ENCODE data around the gene RNF207. TPM values are rescaled to one million over a fixed set of nuclear protein-coding genes. Genes with fewer than 3 reads are reported as not detected.

RNF207 gene
- total RNA-seq, 1 donor from 2014 or later = 19.4 TPM

GRCh38 chr1:6258675-6259074 lies 52.8 kb downstream of the RNF207 start:
- TF ChIP-seq POLR2AphosphoS5 (IDR thresholded peaks at IDR 0.05; ENCODE audit: insufficient read depth in 1 of 2, low read depth in 1 of 2) (no peak), POLR2A (IDR thresholded peaks at IDR 0.05) (no peak), CTCF (IDR thresholded peaks at IDR 0.05) (no peak)
- no peak overlapping the region for H3K4me3 ChIP-seq
- H3K36me3 ChIP-seq = peaks cover 0 to 4% of the 10 kb centered on the region in 2 donors
- no peak for DNase-seq (ENCODE audit: extremely low spot score in 2 of 2)
- intact Hi-C loops (cut with DNase I) = no loop called here
- no peak overlapping the region for H3K27ac ChIP-seq
- H3K27me3 ChIP-seq = no peaks in the 10 kb centered on the region
- peaks cover 44% of the 10 kb centered on the region for H3K4me1 ChIP-seq
- no peaks in the 10 kb centered on the region for H3K9me3 ChIP-seq

DNA sequence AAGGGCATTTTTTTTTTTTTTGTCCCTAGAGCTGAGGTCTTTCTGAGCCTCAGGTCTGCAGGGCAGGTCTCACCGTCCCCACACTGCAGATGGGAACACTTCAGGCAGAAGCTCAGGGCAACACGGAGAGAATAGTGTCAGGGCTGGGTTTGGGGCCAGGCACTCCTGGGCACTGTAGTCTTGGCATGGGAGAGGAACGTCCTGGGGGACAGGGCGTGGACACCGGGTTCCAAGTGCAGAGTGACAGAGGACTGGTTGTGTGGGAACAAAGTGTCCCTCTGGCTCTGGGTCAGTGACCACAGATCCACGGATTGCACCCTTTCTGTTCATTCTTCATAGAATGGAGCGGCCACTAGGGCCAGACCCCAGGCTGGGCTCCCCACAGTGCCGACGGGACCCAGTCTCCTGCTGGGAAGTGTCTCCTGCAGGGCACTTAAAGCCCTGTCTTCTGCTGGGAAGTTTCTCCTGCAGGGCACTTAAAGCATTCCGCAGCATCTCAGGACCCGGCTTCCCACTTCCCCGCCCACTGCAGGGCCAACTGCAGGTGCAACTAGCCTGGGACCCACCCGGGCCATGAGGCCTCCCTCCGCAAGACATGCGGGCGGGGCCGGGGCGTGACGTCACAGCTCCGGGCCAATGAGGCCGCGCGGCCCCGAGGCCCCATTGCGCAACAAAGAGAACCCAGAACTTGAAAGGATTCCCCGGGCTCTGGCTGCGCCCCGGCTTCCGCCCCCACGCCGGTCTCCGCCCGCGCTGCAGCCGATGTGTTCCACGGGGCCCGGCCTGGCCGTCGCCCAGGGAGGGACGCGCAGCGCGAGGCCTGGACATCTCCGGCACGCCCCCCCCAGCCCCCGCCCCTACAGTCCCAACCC lies 53.8 kb downstream of the RNF207 start:
- DNase-seq (ENCODE audit: extremely low spot score in 2 of 2) = peak in 1 of 2 donors; percentile 92
- TF ChIP-seq POLR2A (IDR thresholded peaks at IDR 0.05) (peak in 1 of 2 donors; percentile 38), CTCF (IDR thresholded peaks at IDR 0.05) (no peak), POLR2AphosphoS5 (IDR thresholded peaks at IDR 0.05; ENCODE audit: insufficient read depth in 1 of 2, low read depth in 1 of 2) (peak in 1 of 2 donors; percentile 71)
- intact Hi-C loops (cut with DNase I) = no loop called here
- Histone ChIP-seq H3K36me3 (no peaks in the 10 kb centered on the region), H3K4me3 (peak overlapping the region; percentile 57 to 81), H3K9me3 (no peaks in the 10 kb centered on the region), H3K27ac (peak overlapping the region; percentile 75), H3K4me1 (peaks cover 49% of the 10 kb centered on the region), H3K27me3 (no peaks in the 10 kb centered on the region)

- no peaks in the 10 kb centered on the region for H3K9me3 ChIP-seq
- H3K36me3 ChIP-seq = no peaks in the 10 kb centered on the region
- TF ChIP-seq POLR2AphosphoS5 (IDR thresholded peaks at IDR 0.05; ENCODE audit: insufficient read depth in 1 of 2, low read depth in 1 of 2) (no peak), CTCF (IDR thresholded peaks at IDR 0.05) (no peak), POLR2A (IDR thresholded peaks at IDR 0.05) (no peak)
- H3K4me1 ChIP-seq = peaks cover 49% of the 10 kb centered on the region
- H3K4me3 ChIP-seq = peak overlapping the region; percentile 57 to 81
- H3K27me3 ChIP-seq = no peaks in the 10 kb centered on the region
- DNase-seq (ENCODE audit: extremely low spot score in 2 of 2) = no peak
- H3K27ac ChIP-seq = peak overlapping the region; percentile 75
- intact Hi-C loops (cut with DNase I) = no loop called here
Observed at GRCh38 chr1:6260433-6260934, 54.6 kb downstream of the RNF207 start.

DNA sequence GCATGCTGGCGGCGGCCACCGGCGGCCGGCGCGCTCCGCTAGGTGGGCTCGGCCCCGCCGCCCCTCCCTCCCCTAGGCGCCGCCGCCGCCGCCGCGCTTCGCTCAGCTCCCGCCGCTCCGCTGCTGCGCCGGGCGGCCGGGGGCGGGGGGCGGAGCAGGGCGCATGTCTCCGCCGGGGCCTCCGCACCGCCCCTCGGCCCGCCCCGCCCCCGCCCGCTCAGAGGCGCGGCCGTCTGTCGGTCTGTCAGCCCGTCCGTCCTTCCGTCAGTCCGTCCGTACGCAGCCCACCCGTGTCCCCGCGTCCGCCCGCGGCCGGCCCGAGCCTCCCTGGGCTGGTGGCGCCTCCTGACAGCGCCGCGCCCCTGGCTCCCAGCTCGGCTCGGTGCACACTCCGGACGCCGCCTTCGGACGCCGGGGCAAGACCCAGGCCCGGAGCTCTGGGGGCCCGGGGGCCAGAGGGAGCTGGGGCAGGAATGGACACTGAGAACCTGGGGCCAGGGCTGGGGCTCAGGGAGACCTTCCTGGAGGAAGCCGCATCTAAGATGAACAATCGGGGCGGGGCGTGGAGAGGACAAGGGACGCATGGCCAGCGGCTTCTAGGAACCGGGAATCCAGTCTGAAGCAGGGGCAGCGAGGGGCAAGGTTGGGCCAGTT lies 55.2 kb downstream of the RNF207 start, which contains the start of gene GPR153:
Gene GPR153, minus strand, starts transcription at position 138 of the 654 bp plus-strand sequence. CDS start 6,193 bp downstream, outside the sequence.
- peaks cover 49% of the 10 kb centered on the region for H3K4me1 ChIP-seq
- intact Hi-C loops (cut with DNase I) = no loop called here
- no peak for DNase-seq (ENCODE audit: extremely low spot score in 2 of 2)
- no peaks in the 10 kb centered on the region for H3K27me3 ChIP-seq
- H3K4me3 ChIP-seq = peak within 1 kb of the TSS; percentile 57 to 81
- H3K27ac ChIP-seq = peak within 1 kb of the TSS; percentile 87
- H3K9me3 ChIP-seq = no peaks in the 10 kb centered on the region
- H3K36me3 ChIP-seq = no peaks in the 10 kb centered on the region
- TF ChIP-seq POLR2AphosphoS5 (IDR thresholded peaks at IDR 0.05; ENCODE audit: insufficient read depth in 1 of 2, low read depth in 1 of 2) (no peak), POLR2A (IDR thresholded peaks at IDR 0.05) (peak in 1 of 2 donors; percentile 24)

GRCh38 chr1:6261615-6261995 lies 55.7 kb downstream of the RNF207 start:
- no peaks in the 10 kb centered on the region for H3K9me3 ChIP-seq
- TF ChIP-seq POLR2AphosphoS5 (IDR thresholded peaks at IDR 0.05; ENCODE audit: insufficient read depth in 1 of 2, low read depth in 1 of 2) (no peak), POLR2A (IDR thresholded peaks at IDR 0.05) (no peak), CTCF (IDR thresholded peaks at IDR 0.05) (no peak)
- peak overlapping the region; percentile 87 for H3K27ac ChIP-seq
- H3K36me3 ChIP-seq = no peaks in the 10 kb centered on the region
- intact Hi-C loops (cut with DNase I) = no loop called here
- no peaks in the 10 kb centered on the region for H3K27me3 ChIP-seq
- DNase-seq (ENCODE audit: extremely low spot score in 2 of 2) = no peak
- H3K4me3 ChIP-seq = peak overlapping the region; percentile 57 to 81
- peaks cover 49% of the 10 kb centered on the region for H3K4me1 ChIP-seq
